D721Med (cell line): ENCODE data around the gene TMEM154.
A peak's percentile ranks its signal among the peaks of the same experiment; 100 is the strongest.

Experiments used
- DNase-seq: peaks from one replicate; pipeline ENCODE4 v3.0.0; 2011; ENCODE audit warnings: low spot score; ENCODE audit not compliant: insufficient read length
- FAIRE-seq: peaks from 2 replicates; lab custom pipeline; 2011; peaks lifted over from hg19 to GRCh38; lab: Jason Lieb, UNC
- TF ChIP-seq, protein P1 (sequence below): IDR thresholded peaks from 2 replicates; pipeline ENCODE4 v1.5.1; 2012; ENCODE audit warnings: mild to moderate bottlenecking, control low read depth; ENCODE audit not compliant: insufficient read depth; ENCODE audit errors: missing control alignments

TMEM154 gene

DNA sequence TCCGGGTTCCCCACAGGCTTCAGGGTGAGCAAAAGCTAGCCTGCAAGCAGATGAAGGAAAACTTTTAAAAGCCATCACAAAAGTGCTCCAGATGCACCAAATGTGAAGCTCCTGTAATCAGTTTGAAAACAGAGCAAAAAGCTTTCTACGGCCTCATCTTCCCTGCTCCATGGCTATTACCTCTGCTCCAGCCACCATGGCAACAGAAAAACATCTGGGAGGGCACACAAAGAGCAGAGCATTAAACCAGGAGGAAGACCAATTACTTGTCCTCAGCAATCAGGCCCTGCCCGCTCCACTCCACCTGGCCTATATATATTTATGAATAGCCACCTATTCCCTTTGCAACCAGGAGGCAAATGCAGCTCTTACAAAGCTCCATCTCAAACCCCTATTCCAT is 33.6 kb downstream of the TMEM154 start:
- no peak for FAIRE-seq
- no peak for DNase-seq
- TF ChIP-seq, protein P1, sequence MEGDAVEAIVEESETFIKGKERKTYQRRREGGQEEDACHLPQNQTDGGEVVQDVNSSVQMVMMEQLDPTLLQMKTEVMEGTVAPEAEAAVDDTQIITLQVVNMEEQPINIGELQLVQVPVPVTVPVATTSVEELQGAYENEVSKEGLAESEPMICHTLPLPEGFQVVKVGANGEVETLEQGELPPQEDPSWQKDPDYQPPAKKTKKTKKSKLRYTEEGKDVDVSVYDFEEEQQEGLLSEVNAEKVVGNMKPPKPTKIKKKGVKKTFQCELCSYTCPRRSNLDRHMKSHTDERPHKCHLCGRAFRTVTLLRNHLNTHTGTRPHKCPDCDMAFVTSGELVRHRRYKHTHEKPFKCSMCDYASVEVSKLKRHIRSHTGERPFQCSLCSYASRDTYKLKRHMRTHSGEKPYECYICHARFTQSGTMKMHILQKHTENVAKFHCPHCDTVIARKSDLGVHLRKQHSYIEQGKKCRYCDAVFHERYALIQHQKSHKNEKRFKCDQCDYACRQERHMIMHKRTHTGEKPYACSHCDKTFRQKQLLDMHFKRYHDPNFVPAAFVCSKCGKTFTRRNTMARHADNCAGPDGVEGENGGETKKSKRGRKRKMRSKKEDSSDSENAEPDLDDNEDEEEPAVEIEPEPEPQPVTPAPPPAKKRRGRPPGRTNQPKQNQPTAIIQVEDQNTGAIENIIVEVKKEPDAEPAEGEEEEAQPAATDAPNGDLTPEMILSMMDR: no peak

DNA sequence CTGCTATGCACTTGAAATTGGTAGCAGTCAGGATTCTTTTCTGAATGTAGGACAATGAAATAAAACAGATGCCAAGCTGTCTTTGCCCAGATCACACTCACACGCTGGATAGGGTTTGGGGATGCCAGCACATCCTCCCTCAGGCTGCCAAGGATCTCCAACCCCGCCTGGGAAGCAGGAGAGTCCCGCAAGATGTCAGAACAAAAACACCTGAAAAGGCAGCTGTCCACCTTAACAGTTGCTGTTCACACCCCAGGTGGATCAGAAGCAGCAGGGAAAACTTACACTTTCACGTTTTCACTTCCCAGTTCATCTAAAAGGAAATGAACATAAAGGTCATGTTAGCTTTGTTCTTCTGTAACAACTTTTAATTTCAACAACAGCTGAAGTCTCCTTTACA is 35.7 kb downstream of the TMEM154 start:
- TF ChIP-seq, protein P1: no peak
- no peak for DNase-seq
- FAIRE-seq: no peak

DNA sequence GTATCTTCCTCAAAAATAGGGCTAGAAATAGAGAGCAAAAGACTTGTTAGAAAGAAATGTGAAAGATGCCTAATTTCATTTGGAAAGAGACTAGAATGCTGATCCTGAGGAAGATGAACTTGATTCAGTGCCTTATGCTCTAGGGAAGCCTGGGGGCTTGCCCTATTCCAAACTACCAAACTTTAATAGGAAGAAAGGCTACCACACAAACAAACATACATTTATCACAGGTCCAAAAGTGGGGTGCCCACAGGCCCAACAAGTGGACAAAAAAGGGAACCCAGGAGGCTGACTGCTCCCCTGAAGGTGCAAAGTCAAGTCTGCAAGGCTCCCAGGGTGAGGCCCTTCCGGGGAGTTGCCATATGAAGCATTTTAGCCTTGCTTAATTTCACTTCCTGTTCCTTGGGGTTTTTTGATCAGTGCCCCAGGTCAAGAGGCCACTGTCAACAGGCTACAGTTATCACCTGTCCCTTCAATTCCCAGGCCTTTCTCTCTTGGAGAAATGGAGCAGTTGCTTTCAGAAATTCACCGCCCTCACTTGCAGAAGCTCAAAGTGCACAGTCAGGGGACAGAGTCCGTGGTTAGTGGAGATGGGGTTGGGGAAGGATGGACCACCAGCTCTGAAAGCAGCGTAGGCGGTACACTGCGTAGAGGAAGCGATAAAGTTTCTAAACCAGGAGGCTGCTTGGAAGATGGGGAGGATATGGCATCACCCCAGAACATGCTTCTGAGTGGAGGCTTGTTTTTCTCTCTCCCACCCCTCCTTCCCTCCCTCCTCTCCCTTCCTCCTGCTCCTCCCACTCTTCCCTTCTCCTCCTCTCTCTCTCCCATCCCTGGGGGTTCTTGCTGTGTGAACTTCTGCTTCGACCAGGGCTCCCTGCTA is 36.4 kb downstream of the TMEM154 start:
- DNase-seq (no peak), FAIRE-seq (no peak)
- TF ChIP-seq, protein P1: no peak

DNA sequence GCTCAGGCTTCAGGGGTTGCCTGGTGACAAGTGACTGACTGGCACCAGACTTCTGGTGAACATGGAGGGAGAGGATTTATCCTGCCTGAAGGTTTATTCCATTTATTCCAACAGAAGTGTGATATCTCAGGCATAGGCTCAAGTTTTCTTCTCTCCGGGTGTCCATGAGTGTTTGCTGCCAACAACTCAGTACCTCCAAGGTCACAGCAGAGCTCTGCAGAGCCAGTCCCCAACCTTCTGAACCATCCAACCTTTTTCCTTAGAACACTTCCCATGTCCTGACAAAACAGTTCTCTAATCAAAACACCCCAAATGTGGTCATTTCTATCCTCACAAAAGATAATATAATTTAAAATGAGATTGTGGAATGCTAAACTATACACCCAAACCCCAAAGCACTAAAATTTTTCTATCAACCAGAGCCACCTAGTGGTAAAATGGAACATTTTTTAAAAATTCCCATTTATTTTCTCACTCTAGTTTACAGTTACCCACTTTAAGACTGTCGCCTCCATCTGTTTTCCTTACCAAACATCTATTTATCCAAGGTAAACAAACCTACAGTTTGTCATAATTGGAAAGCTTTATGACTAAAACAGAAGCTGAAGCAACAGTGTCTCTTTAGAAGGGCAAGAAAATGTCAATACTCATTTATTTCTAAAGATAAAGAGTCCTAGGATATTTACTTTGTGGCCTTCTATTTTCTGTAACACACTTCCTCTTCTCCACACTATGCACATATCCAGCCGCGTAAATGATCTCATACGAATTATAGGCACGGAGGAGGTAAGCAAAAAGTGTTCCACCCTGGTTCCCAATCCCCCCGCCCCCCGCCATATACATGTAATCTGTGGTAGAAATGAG is 39.5 kb downstream of the TMEM154 start:
- TF ChIP-seq, protein P1: peak; percentile 51
- DNase-seq (no peak), FAIRE-seq (peak; percentile 21)

DNA sequence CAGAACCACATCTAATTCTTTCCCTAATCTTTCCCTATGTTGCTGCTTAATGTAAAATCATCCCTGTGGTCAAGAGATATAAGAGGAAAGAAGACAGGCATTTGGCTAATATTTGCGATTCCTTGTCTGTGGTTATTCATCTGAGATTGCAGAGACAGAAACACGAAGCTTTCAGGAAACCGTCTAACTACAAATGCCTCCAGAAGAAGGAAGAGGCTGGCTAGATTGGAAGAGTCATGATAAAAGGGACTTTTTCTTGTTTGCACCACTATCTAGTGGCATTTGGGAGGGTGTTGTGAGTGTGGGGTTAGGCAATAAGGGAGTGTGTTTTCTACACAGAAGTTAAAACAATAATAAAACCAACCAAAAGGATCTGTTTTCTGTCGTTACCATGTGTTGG is 43.9 kb downstream of the TMEM154 start:
- TF ChIP-seq, protein P1: no peak
- FAIRE-seq: no peak
- no peak for DNase-seq

DNA sequence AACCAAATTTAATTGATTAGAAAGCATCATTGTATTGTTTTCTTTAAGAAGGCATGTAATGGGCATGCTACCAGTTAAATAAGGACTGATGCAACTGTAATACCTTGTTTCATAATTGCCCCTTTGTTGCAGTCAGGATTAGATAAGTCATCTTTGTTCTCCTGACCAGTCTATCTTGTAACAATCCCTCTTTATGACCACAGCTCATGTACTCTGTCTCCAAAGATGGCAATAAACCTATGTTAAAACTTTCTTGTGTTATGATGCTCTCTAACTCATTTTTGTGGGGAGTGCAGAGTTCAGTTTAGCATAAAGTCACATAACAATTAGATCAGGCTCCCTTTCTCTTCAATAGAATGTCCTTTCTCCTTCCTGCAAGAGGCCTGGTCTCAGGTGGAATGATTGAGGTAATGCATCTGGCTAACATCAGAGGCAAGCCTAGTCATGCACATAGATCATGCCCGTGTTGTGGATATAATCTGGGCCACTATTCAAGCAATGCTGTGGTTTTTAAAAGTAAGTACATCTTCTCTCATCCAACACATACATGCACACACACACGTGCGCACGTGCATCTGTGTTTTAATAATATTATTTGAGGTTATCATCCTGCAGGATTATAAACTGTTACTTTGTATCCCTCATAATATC is 45.6 kb downstream of the TMEM154 start:
- TF ChIP-seq, protein P1: no peak
- no peak for DNase-seq
- peak; percentile 56 for FAIRE-seq
